C4-2B (cell line): ENCODE measurements around the gene BAG1.

Experiments
- CTCF ChIP-seq: fragments of 450-650 bp; conservative IDR thresholded peaks from 2 replicates; pipeline ENCODE4 v1.5.1; 2017; ENCODE audit warnings: mild to moderate bottlenecking
- ZFX ChIP-seq: fragments of 450-650 bp; IDR thresholded peaks from 2 replicates; pipeline ENCODE4 v1.6.1; 2017

GRCh38 chr9:33311953-33312352, 47.4 kb upstream of the BAG1 start:
- TF ChIP-seq CTCF (no peak), ZFX (no peak)
